NCI-H748 (cell line): Measurements from ENCODE around the gene NXPE2.

Experiments
- DNase-seq: peaks from one replicate; lab custom pipeline; 2025; ENCODE audit not compliant: unreplicated experiment; lab: John Stamatoyannopoulos, UW

The NXPE2 gene

DNA sequence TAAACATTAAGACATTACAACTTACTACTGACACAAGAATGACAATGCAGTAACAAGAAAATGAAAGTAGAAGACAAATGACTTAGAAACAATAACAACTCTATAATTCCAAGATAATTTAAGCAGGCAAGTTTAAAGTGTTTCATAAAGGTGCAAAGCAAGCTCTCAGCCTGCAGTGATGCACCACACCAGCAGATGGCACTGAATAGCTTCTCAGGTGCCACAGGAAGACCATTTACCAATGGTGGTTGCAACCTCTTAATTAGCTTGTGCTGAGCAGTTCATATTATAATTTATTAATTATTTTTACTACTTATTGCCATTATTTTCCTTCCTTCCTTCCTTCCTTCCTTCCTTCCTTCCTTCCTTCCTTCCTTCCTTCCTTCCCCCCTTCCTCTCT lies 60.6 kb downstream of the NXPE2 start:
- peak; percentile 63 for DNase-seq

- no peak for DNase-seq
Measured at GRCh38 chr11:114745150-114745671, 66.9 kb downstream of the NXPE2 start.

DNA sequence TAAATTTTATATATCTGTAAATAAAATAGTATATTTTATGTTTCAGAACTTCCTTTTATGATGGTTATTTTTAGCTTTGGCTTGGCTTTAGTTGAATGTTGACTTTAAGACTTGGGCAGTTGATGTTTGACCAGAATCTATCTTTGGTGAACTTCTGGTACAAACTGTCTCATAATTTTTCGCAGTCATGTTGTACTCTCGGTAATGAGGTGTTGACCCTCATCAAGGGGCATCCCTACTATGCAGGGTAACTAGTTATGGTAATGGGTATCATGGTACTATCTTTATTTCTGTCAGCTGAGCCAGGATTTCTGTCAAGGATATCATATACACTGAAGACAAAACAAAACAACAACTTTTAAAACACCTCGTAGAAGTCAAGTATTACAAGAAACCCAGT lies 67.7 kb downstream of the NXPE2 start:
- no peak for DNase-seq
